H9 (cell line): ENCODE data around the gene ANKS1B. TPM values are rescaled to one million over a fixed set of nuclear protein-coding genes. Genes with fewer than 3 reads are reported as not detected.

Experiments
- DNase-seq: peaks from one replicate; pipeline ENCODE4 v3.0.0-alpha.2; 2017
- H2AFZ ChIP-seq: one replicate; pipeline ENCODE4 v1.6.1; 2013; ENCODE audit warnings: mild to moderate bottlenecking, low read length, control low read depth, moderate library complexity
- H2AK5ac ChIP-seq: 2 replicates; pipeline ENCODE4 v1.6.1; 2013; ENCODE audit warnings: low read length, control low read depth, mixed read lengths; ENCODE audit not compliant: insufficient read length
- H2BK120ac ChIP-seq: one replicate; pipeline ENCODE4 v1.6.1; 2013; ENCODE audit warnings: low read depth, mild to moderate bottlenecking, low read length, control low read depth, inconsistent platforms; ENCODE audit not compliant: poor library complexity, severe bottlenecking
- H2BK12ac ChIP-seq: 2 replicates; pipeline ENCODE4 v1.6.1; 2013; ENCODE audit warnings: low read length, control low read depth, mixed read lengths, low read depth; ENCODE audit not compliant: insufficient read length
- H2BK15ac ChIP-seq: 2 replicates; pipeline ENCODE4 v1.6.1; 2013; ENCODE audit warnings: low read depth, low read length, control low read depth
- H2BK20ac ChIP-seq: one replicate; pipeline ENCODE4 v1.6.1; 2013; ENCODE audit warnings: low read depth, mild to moderate bottlenecking, low read length, control low read depth, inconsistent platforms; ENCODE audit not compliant: poor library complexity, severe bottlenecking
- H2BK5ac ChIP-seq: 2 replicates; pipeline ENCODE4 v1.6.1; 2013; ENCODE audit warnings: low read length, control low read depth, mixed read lengths; ENCODE audit not compliant: insufficient read length
- H3K14ac ChIP-seq: 2 replicates; pipeline ENCODE4 v1.6.1; 2013; ENCODE audit warnings: low read length, control low read depth; ENCODE audit not compliant: insufficient read depth
- H3K18ac ChIP-seq: 2 replicates; pipeline ENCODE4 v1.6.1; 2013; ENCODE audit warnings: low read depth, mild to moderate bottlenecking, mixed read lengths, low read length, control low read depth; ENCODE audit not compliant: insufficient read length
- H3K23ac ChIP-seq: 2 replicates; pipeline ENCODE4 v1.6.1; 2013; ENCODE audit warnings: low read length, control low read depth, mixed read lengths, low read depth; ENCODE audit not compliant: insufficient read length
- H3K23me2 ChIP-seq: 2 replicates; pipeline ENCODE4 v1.6.1; 2013; ENCODE audit warnings: low read depth, mild to moderate bottlenecking, mixed read lengths, low read length, control low read depth; ENCODE audit not compliant: insufficient read length, poor library complexity, severe bottlenecking
- H3K27ac ChIP-seq: 2 replicates; pipeline ENCODE4 v1.5.1; 2013; ENCODE audit warnings: low read length, control low read depth, mixed read lengths, low read depth; ENCODE audit not compliant: insufficient read length
- H3K27me3 ChIP-seq: 2 replicates; pipeline ENCODE4 v1.6.1; 2013; ENCODE audit warnings: low read length, control low read depth, inconsistent platforms; ENCODE audit not compliant: insufficient read depth
- H3K4ac ChIP-seq: 2 replicates; pipeline ENCODE4 v1.6.1; 2013; ENCODE audit warnings: low read depth, mild to moderate bottlenecking, control low read depth, inconsistent platforms, low read length, moderate library complexity
- H3K4me1 ChIP-seq: 2 replicates; pipeline ENCODE4 v1.6.1; 2013; ENCODE audit warnings: low read length, control low read depth, inconsistent platforms; ENCODE audit not compliant: insufficient read depth
- H3K4me2 ChIP-seq: 2 replicates; pipeline ENCODE4 v1.6.1; 2013; ENCODE audit warnings: low read length, control low read depth, mixed read lengths; ENCODE audit not compliant: insufficient read length, insufficient read depth
- H3K56ac ChIP-seq: 2 replicates; pipeline ENCODE4 v1.6.1; 2013; ENCODE audit warnings: low read depth, mild to moderate bottlenecking, mixed read lengths, low read length, control low read depth; ENCODE audit not compliant: insufficient read length
- H3K79me1 ChIP-seq: 2 replicates; pipeline ENCODE4 v1.6.1; 2013; ENCODE audit warnings: low read depth, mild to moderate bottlenecking, moderate library complexity, low read length, control low read depth, inconsistent platforms; ENCODE audit not compliant: insufficient read depth, poor library complexity, severe bottlenecking
- H3K79me2 ChIP-seq: 2 replicates; pipeline ENCODE4 v1.6.1; 2013; ENCODE audit warnings: low read length, control low read depth, inconsistent platforms; ENCODE audit not compliant: insufficient read depth
- H3K9ac ChIP-seq: 2 replicates; pipeline ENCODE4 v1.6.1; 2013; ENCODE audit warnings: low read length, control low read depth, mixed read lengths; ENCODE audit not compliant: insufficient read length; ENCODE audit errors: extremely low read depth
- H3K9me3 ChIP-seq: one replicate; pipeline ENCODE4 v1.6.1; 2013; ENCODE audit warnings: low read depth, low read length, inconsistent platforms; ENCODE audit not compliant: control insufficient read depth
- H3T11ph ChIP-seq: one replicate; pipeline ENCODE4 v1.6.1; 2013; ENCODE audit warnings: mild to moderate bottlenecking, low read length, control low read depth, inconsistent platforms
- H4K20me1 ChIP-seq: one replicate; pipeline ENCODE4 v1.6.1; 2013; ENCODE audit not compliant: control insufficient read depth, insufficient read length, insufficient read depth
- H4K5ac ChIP-seq: 2 replicates; pipeline ENCODE4 v1.6.1; 2013; ENCODE audit warnings: low read depth, mild to moderate bottlenecking, mixed read lengths, low read length, control low read depth; ENCODE audit not compliant: insufficient read length
- H4K8ac ChIP-seq: replicated peaks from 2 replicates; pipeline ENCODE4 v1.6.1; 2013; ENCODE audit warnings: low read length, control low read depth, mixed read lengths, low read depth; ENCODE audit not compliant: insufficient read length
- H4K91ac ChIP-seq: 2 replicates; pipeline ENCODE4 v1.6.1; 2013; ENCODE audit warnings: low read depth, mild to moderate bottlenecking, moderate library complexity, mixed read lengths, low read length, control low read depth; ENCODE audit not compliant: insufficient read length
- H3K27ac Mint-ChIP-seq, 3 experiments: 2 replicates in 2 of 3; 3 replicates in 1 of 3; pipeline ENCODE4 v1.8.0; 2020 to 2021; ENCODE audit warnings: mixed read lengths in 3 of 3, mild to moderate bottlenecking in 1 of 3, moderate library complexity in 1 of 3
- H3K27me3 Mint-ChIP-seq: 2 replicates; pipeline ENCODE4 v1.8.0; 2021; ENCODE audit warnings: low read depth, mild to moderate bottlenecking, moderate library complexity, mixed read lengths
- H3K36me3 Mint-ChIP-seq, 3 experiments: 2 replicates in 2 of 3; 3 replicates in 1 of 3; pipeline ENCODE4 v1.8.0; 2020 to 2021; ENCODE audit warnings: low read depth in 3 of 3, mixed read lengths in 3 of 3; ENCODE audit not compliant: insufficient read depth in 1 of 3
- H3K4me1 Mint-ChIP-seq, 2 experiments: 2 replicates each; pipeline ENCODE4 v1.8.0; 2020; ENCODE audit warnings: mixed read lengths in 2 of 2
- H3K4me3 Mint-ChIP-seq, 2 experiments: 2 replicates in 1 of 2; 3 replicates in 1 of 2; pipeline ENCODE4 v1.8.0; 2020 to 2021; ENCODE audit warnings: mild to moderate bottlenecking in 2 of 2, mixed read lengths in 2 of 2, moderate library complexity in 1 of 2
- H3K9me3 Mint-ChIP-seq, 2 experiments: 2 replicates in 1 of 2; 3 replicates in 1 of 2; pipeline ENCODE4 v1.8.0; 2020; ENCODE audit warnings: mild to moderate bottlenecking in 2 of 2, mixed read lengths in 2 of 2, moderate library complexity in 1 of 2
- CTCF ChIP-seq: fragments of 200-600 bp; sonication (generic); conservative IDR thresholded peaks from 3 replicates; pipeline ENCODE4 v1.8.0; 2021; ENCODE audit warnings: antibody characterized with exemption, mild to moderate bottlenecking
- WGBS: extraction: QIAGEN DNeasy Blood & Tissue Kit; methylation state at CpG from one replicate; pipeline ENCODE4 v1.1.7; 2013; ENCODE audit warnings: missing lambda C conversion rate, low lambda C conversion rate, mixed read lengths; ENCODE audit not compliant: insufficient read length; ENCODE audit errors: extremely low coverage; 5-methylcytosine and 5-hydroxymethylcytosine counted together
- total RNA-seq: library from RNA; stranded (reverse); gene quantifications from 2 replicates; pipeline ENCODE4 v1.2.1, GENCODE V29; 2021

ANKS1B gene
- total RNA-seq, 1 experiment from 2014 or later: 4.1 TPM

- no peak overlapping the region for H2BK120ac ChIP-seq
- no peak overlapping the region for H4K8ac ChIP-seq
- H3K36me3 Mint-ChIP-seq: no peaks in the 10 kb centered on the region
- no CpG with 5 or more reads among the region's 1 CpG for WGBS
- H3K79me1 ChIP-seq: no peaks in the 10 kb centered on the region
- no peak overlapping the region for H3K18ac ChIP-seq
- no peak overlapping the region for H2AFZ ChIP-seq
- no peak overlapping the region for H2BK5ac ChIP-seq
- no peak overlapping the region for H3K4me2 ChIP-seq
- H3K27ac Mint-ChIP-seq: no peak overlapping the region
- no peaks in the 10 kb centered on the region for H3K23me2 ChIP-seq
- no peaks in the 10 kb centered on the region for H4K20me1 ChIP-seq
- no peak overlapping the region for H3K27ac ChIP-seq
- H4K5ac ChIP-seq: no peak overlapping the region
- no peaks in the 10 kb centered on the region for H3K4me1 ChIP-seq
- H3K4me3 Mint-ChIP-seq: no peak overlapping the region
- H3K23ac ChIP-seq: no peak overlapping the region
- no peak overlapping the region for H3T11ph ChIP-seq
- DNase-seq: no peak
- H3K4ac ChIP-seq: no peak overlapping the region
- H3K14ac ChIP-seq: no peak overlapping the region
- H3K56ac ChIP-seq: no peak overlapping the region
- no peak overlapping the region for H2AK5ac ChIP-seq
- H3K79me2 ChIP-seq: no peaks in the 10 kb centered on the region
- H3K27me3 ChIP-seq: no peaks in the 10 kb centered on the region
- H3K27me3 Mint-ChIP-seq: no peaks in the 10 kb centered on the region
- no peak overlapping the region for H2BK12ac ChIP-seq
- H2BK15ac ChIP-seq: no peak overlapping the region
- no peak overlapping the region for H3K9ac ChIP-seq
- TF ChIP-seq CTCF: peak; percentile 31; the same call in 1 of the 3 replicates
- H3K4me1 Mint-ChIP-seq: peaks cover 0 to 3% of the 10 kb centered on the region in 2 experiments; a peak in 1 of 4 replicates
- H3K9me3 ChIP-seq: no peaks in the 10 kb centered on the region
- no peak overlapping the region for H4K91ac ChIP-seq
- H2BK20ac ChIP-seq: no peak overlapping the region
- no peaks in the 10 kb centered on the region for H3K9me3 Mint-ChIP-seq
These were observed 335.2 kb downstream of the ANKS1B start for GRCh38 chr12:99649551-99649950.
